Measurements from ENCODE around the gene ZNF644.
"Not testable (repeated sequence)": the region's sequence is repeated elsewhere in the genome, so short reads cannot be mapped to it uniquely, and the experiment has no call there.

Gene ZNF644

GRCh38 chr1:90924982-90925381 is 96.9 kb downstream of the ZNF644 start:
- DNase-seq = no peak

DNA sequence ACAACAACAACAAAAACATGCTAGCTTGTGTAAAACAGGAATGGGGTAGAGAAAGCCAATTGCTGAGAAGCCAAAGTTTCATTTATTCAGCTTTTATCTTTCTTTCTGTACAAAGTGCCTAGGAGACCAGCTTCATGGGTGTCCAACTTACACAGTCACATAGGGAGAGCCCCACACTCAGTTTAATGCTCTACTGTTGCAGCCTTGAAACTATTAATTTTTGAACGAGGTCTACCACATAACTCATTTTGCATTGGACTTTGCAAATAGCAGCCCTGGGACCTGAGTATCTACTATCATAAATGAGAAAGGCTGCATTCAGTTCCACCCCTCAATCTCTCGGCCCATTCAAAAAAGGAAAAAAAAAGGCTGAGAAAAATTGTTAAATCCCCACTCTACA is 98.8 kb downstream of the ZNF644 start:
- no peak for DNase-seq

- DNase-seq = no peak
Measured at GRCh38 chr1:90922202-90922601, 99.6 kb downstream of the ZNF644 start.

DNA sequence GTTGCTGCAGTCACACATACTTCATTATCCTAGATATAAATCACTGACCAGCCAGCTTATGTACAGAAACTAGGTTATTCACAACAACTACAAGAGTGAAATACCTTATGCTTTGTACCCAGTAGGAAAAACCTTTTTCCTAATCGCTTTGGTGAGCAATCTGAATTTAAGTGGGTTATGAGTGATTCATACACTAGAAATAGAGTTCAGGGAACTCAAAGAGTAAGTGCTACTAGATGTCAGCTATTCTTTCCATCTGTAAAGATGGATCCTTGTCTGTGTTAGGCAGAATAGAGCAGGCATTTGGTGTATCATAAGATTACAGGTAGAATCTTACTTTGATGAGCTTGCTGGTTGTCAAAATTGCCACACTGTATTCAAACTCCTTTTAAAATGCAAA is 101.9 kb downstream of the ZNF644 start:
- DNase-seq = no peak

DNA sequence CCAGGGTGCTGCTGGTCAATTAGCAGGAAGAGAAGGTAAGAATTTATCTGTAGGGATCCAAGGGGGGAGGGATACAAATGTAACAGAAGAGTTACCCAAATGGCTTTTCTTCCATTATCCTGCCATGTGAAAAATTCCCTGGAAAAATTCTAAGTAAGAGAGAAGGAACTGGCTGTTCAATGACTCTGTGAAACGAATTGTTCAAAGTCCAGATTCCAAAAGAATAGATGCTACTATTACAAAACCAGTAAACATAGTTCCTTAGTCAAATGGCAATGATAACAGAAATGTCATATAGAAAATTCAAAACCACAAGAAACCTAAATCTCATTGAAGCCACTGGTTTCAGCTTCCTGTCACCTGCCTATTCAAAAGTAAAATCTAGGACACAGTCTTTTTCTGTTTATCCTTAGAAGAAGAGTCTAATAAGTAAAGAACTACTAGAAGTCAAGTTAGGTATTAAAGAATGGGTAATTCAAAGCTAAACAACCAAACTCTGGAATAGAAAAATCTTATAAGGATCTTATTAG is 102.6 kb downstream of the ZNF644 start:
- no peak for DNase-seq

DNA sequence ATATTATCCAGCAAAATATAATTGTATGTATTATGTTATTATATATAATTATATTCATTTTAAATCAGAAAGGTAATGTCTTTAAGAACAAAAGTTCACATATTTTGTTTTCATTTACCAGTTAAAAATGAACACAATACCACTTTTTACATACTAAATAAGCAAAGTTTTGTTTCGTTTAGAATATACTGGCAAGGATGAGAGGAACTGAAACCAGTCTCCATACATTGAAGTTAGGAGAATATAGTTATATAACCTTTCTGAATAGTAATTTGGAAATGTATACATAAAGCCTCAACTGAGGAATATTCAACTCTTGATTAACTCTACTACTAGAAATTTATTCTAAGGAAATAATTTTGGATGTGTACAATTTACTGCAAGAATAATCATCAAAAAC is 110.5 kb downstream of the ZNF644 start:
- DNase-seq = no peak

DNA sequence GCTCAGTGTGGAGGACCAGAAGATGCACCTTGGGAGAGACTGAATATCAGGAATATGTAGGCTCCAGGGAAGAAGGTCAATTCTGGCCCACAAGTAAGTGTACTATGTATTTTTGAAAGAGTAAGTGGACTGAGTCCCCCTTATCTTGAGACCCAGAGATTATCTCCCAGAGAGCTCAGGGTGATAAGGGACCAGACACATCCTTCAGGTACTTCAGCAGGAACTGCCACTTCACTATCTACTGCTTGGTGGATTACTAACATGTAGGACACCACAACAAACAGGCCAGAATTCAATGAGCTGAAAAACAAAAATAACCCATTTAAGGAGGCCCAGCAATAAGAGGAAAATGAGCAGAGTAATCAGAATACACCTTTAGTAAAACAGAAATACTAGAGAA is 119.2 kb downstream of the ZNF644 start:
- no peak for DNase-seq

GRCh38 chr1:90899263-90899662 is 122.6 kb downstream of the ZNF644 start:
- no peak for DNase-seq

DNA sequence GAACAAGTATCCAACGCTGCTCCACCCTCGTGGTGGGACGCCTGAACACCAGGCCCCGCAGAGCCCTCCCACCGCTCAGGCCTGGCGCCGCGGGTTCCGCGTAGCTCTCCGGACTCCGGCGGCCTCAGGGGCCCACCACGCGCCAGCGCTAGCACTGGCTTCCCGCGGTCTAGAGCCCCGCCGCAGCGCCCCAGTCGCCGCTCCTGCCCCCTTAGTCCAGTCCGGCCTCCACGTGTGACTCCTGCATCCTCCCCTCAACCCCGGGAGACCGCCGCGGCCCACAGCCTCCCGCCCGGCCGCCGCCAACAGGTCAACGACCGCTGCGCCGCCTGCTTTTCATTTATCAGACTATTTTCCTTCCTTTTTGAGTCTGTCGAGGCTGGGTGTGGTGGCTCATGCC is 128.2 kb downstream of the ZNF644 start:
- DNase-seq = not testable (repeated sequence)

DNA sequence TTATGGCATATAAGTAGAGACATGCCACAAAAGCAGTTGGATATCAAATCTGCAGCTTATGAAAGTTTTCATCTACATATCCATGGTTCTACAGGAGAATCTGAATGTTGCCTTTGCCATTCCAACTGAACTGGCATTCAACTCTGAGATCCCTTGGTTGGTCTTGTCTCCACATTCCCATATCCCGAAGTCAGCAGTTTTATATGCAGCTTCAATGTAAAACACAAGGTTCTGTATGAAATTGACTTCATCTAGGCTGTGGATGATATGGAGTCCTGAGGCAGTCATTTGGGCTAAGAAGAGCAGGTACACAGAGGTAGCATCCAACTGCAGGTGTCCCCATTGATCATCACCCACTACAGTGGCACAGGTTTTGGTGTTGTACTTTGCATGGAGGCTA is 129.0 kb downstream of the ZNF644 start:
- not testable (repeated sequence) for DNase-seq

- DNase-seq = not testable (repeated sequence)
Measured at GRCh38 chr1:90892196-90892595, 129.6 kb downstream of the ZNF644 start.

- not testable (repeated sequence) for DNase-seq
Measured at GRCh38 chr1:90891756-90892155, 130.1 kb downstream of the ZNF644 start.

GRCh38 chr1:90882221-90882620 is 139.6 kb downstream of the ZNF644 start:
- DNase-seq = no peak

- no peak for DNase-seq
Measured at GRCh38 chr1:90881034-90881433, 140.8 kb downstream of the ZNF644 start.

DNA sequence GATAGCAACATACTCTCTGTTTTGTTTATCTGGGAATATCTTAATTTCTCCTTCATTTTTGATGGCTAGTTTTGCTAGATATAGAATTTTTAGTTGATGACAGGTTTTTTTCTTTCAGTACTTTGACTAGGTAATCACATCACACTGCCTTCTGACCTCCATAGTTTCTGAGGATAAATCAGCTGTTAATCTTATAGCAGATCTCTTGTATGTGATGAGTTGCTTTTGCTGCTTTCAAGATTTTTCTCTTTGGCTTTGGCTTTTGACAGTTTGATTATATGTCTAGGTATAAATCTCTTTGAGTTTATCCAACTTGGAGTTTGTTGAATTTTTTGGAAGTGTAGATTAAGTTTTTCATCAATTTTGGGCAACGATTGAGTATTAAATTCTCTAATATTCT is 142.6 kb downstream of the ZNF644 start:
- peak; percentile 37 for DNase-seq

- DNase-seq = no peak
Measured at GRCh38 chr1:90876101-90876500, 145.7 kb downstream of the ZNF644 start.

All from hematopoietic multipotent progenitor cell treated with erythropoietin and hydrocortisone succinate and interleukin-3 and kit ligand, for 6 days (in vitro differentiated cells).